A673 (cell line): Measurements from ENCODE around the gene COL9A3.

ENCODE experiments used
- CTCF ChIP-seq: fragments of 300-800, 200-600 bp; sonication (generic); conservative IDR thresholded peaks from 2 replicates; pipeline ENCODE4 v1.5.1; 2017; ENCODE audit warnings: low read depth, mild to moderate bottlenecking, antibody characterized with exemption, low read length, moderate library complexity, mixed read lengths
- EZH2 ChIP-seq: fragments of 200-600 bp; sonication (generic); IDR thresholded peaks from 2 replicates; pipeline ENCODE4 v1.6.1; 2017; ENCODE audit warnings: borderline replicate concordance, low read depth, mild to moderate bottlenecking, mixed read lengths, antibody characterized with exemption, low read length; ENCODE audit not compliant: poor library complexity, severe bottlenecking

- TF ChIP-seq CTCF (no peak), EZH2 (no peak)
Measured at GRCh38 chr20:62778601-62779416, 38.0 kb upstream of the COL9A3 start.
